ENCODE data around the gene APOL5.

DNA sequence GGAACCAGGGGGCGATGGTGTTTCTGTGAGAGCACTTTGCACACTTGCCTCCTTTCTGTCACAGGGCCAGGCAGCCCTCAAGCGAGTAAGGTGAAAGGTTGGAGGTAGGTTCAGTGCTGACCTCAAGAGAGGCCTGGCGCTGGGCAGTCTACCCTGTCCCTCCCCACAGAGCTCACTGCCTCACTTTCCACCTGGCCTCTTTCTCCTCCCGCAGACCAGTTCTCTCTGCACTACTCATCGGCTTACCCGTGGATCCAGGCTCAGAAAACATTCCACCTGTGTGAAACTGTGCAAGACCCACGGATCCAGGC, 16.8 kb downstream of the APOL5 start:
- TF ChIP-seq, protein P1, sequence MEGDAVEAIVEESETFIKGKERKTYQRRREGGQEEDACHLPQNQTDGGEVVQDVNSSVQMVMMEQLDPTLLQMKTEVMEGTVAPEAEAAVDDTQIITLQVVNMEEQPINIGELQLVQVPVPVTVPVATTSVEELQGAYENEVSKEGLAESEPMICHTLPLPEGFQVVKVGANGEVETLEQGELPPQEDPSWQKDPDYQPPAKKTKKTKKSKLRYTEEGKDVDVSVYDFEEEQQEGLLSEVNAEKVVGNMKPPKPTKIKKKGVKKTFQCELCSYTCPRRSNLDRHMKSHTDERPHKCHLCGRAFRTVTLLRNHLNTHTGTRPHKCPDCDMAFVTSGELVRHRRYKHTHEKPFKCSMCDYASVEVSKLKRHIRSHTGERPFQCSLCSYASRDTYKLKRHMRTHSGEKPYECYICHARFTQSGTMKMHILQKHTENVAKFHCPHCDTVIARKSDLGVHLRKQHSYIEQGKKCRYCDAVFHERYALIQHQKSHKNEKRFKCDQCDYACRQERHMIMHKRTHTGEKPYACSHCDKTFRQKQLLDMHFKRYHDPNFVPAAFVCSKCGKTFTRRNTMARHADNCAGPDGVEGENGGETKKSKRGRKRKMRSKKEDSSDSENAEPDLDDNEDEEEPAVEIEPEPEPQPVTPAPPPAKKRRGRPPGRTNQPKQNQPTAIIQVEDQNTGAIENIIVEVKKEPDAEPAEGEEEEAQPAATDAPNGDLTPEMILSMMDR (IDR thresholded peaks at IDR 0.05) = no peak
- TF ChIP-seq POLR2A (IDR thresholded peaks at IDR 0.05) = no peak
